Transverse colon (tissue), 3 donors: Measurements from ENCODE around the gene CHST11.

Experiments
- CTCF ChIP-seq, 5 experiments: fragments of 200-600 bp in 3 of 5; fragments of 450-650 bp in 2 of 5; sonication (generic) in 3 of 5; IDR thresholded peaks; 1 replicate in 2 of 5; 2 replicates in 3 of 5; pipeline ENCODE4 v1.5.1; 2016 to 2017; ENCODE audit warnings: antibody characterized with exemption in 5 of 5, inconsistent platforms in 3 of 5, mild to moderate bottlenecking in 2 of 5, moderate library complexity in 1 of 5
- EP300 ChIP-seq: sonication (generic); formaldehyde crosslinking; IDR thresholded peaks from one replicate; pipeline ENCODE4 v1.6.1; 2017; ENCODE audit warnings: antibody characterized with exemption, low read depth
- POLR2A ChIP-seq: fragments of 450-650 bp; IDR thresholded peaks from one replicate; pipeline ENCODE4 v1.6.1; 2016; ENCODE audit warnings: antibody characterized with exemption, mild to moderate bottlenecking, moderate library complexity

GRCh38 chr12:104632724-104633201, 176.0 kb downstream of the CHST11 start:
- TF ChIP-seq CTCF (IDR thresholded peaks at IDR 0.05) (no peak), POLR2A (no peak), EP300 (no peak)
